Colonic mucosa (tissue), 4 donors: Measurements from ENCODE around the gene ITIH1. TPM values are rescaled to one million over a fixed set of nuclear protein-coding genes. Genes with fewer than 3 reads are reported as not detected.

Experiments
- DNase-seq: peaks from one replicate; pipeline ENCODE4 v3.0.0-alpha.2; 2020
- H3K27ac ChIP-seq: fragments of 200-600 bp; one replicate; pipeline ENCODE4 v1.8.0; 2021
- H3K27me3 ChIP-seq: fragments of 200-600 bp; one replicate; pipeline ENCODE4 v1.8.0; 2021
- H3K36me3 ChIP-seq: fragments of 200-600 bp; one replicate; pipeline ENCODE4 v1.8.0; 2021
- H3K4me1 ChIP-seq: fragments of 200-600 bp; one replicate; pipeline ENCODE4 v1.8.0; 2021; ENCODE audit warnings: mild to moderate bottlenecking
- H3K4me3 ChIP-seq: fragments of 200-600 bp; one replicate; pipeline ENCODE4 v1.8.0; 2021
- H3K9ac ChIP-seq, 2 donors: one replicate each; pipeline ENCODE4 v1.7.0; 2013; ENCODE audit warnings: control low read depth in 2 of 2, low read depth in 2 of 2, low read length in 2 of 2
- H3K9me3 ChIP-seq: fragments of 200-600 bp; one replicate; pipeline ENCODE4 v1.8.0; 2021
- intact Hi-C: fragments of 100-400 bp; cut with DNase I; formaldehyde crosslinking; loops from one replicate; pipeline ENCODE4 v1.14.1; 2022
- total RNA-seq, 2 donors: library from RNA; stranded (reverse); fragmentation: NEBNext Ultra II Directional in 1 of 2; extraction: Animal tissue kit (Norgen Biotek cat#: 25700) in 1 of 2; gene quantifications; one replicate each; pipeline ENCODE4 v1.2.1, GENCODE V29; 2021
- TF ChIP-seq, protein P1 (sequence below): fragments of 200-600 bp; IDR thresholded peaks from one replicate; pipeline ENCODE4 v1.8.0; 2022; ENCODE audit warnings: antibody characterized with exemption, mild to moderate bottlenecking
- donor health status: healthy.
- donor health status: DM: no; HTN: no; CAD: no.
- donor health status: DM: no; HTN: no; CAD: no.

ITIH1 gene
- total RNA-seq, 2 donors from 2014 or later: 0.91 TPM; not detected in 1

GRCh38 chr3:52820736-52821135 is 43.3 kb downstream of the ITIH1 start:
- DNase-seq: no peak
- Histone ChIP-seq H3K4me1 (no peaks in the 10 kb centered on the region), H3K36me3 (no peaks in the 10 kb centered on the region), H3K9me3 (no peaks in the 10 kb centered on the region), H3K9ac (no peak overlapping the region), H3K27me3 (no peaks in the 10 kb centered on the region), H3K4me3 (no peak overlapping the region), H3K27ac (no peak overlapping the region)
- intact Hi-C loops: no loop called here
- TF ChIP-seq, protein P1, sequence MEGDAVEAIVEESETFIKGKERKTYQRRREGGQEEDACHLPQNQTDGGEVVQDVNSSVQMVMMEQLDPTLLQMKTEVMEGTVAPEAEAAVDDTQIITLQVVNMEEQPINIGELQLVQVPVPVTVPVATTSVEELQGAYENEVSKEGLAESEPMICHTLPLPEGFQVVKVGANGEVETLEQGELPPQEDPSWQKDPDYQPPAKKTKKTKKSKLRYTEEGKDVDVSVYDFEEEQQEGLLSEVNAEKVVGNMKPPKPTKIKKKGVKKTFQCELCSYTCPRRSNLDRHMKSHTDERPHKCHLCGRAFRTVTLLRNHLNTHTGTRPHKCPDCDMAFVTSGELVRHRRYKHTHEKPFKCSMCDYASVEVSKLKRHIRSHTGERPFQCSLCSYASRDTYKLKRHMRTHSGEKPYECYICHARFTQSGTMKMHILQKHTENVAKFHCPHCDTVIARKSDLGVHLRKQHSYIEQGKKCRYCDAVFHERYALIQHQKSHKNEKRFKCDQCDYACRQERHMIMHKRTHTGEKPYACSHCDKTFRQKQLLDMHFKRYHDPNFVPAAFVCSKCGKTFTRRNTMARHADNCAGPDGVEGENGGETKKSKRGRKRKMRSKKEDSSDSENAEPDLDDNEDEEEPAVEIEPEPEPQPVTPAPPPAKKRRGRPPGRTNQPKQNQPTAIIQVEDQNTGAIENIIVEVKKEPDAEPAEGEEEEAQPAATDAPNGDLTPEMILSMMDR: peak; percentile 53

GRCh38 chr3:52822363-52822762 is 45.0 kb downstream of the ITIH1 start:
- TF ChIP-seq, protein P1: no peak
- Histone ChIP-seq H3K27ac (no peak overlapping the region), H3K27me3 (no peaks in the 10 kb centered on the region), H3K36me3 (no peaks in the 10 kb centered on the region), H3K9ac (no peak overlapping the region), H3K4me1 (no peaks in the 10 kb centered on the region), H3K9me3 (no peaks in the 10 kb centered on the region), H3K4me3 (no peak overlapping the region)
- DNase-seq: no peak
- intact Hi-C loops: no loop called here

DNA sequence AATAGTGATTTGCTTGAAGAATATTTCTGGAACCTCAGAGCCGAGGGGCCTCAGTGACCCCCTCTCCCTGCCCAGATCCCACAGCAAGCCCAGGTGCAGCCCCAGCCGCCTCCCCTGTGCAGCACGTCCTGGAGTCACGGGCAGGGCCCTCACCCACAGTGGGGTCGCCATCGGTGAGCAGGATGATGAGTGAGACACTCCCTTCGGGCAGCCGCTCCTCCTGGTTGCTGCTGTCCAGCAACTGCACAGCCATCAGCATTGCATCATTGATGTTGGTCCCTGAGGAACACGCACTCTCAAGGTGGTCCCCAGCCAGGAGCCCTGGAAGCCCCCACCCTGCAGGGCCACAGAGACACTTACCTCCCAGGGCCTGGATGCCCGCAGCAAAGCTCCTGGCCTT is 46.6 kb downstream of the ITIH1 start:
- TF ChIP-seq, protein P1: no peak
- H3K27ac ChIP-seq: no peak overlapping the region
- DNase-seq: no peak
- no peak overlapping the region for H3K4me3 ChIP-seq
- no peaks in the 10 kb centered on the region for H3K9me3 ChIP-seq
- no peaks in the 10 kb centered on the region for H3K36me3 ChIP-seq
- H3K9ac ChIP-seq: no peak overlapping the region
- H3K27me3 ChIP-seq: no peaks in the 10 kb centered on the region
- intact Hi-C loops: no loop called here
- H3K4me1 ChIP-seq: no peaks in the 10 kb centered on the region

GRCh38 chr3:52827441-52827840 is 50.0 kb downstream of the ITIH1 start:
- no peaks in the 10 kb centered on the region for H3K9me3 ChIP-seq
- DNase-seq: no peak
- no peaks in the 10 kb centered on the region for H3K27me3 ChIP-seq
- H3K36me3 ChIP-seq: no peaks in the 10 kb centered on the region
- no peak overlapping the region for H3K4me3 ChIP-seq
- no peak overlapping the region for H3K9ac ChIP-seq
- H3K27ac ChIP-seq: no peak overlapping the region
- intact Hi-C loops: no loop called here
- H3K4me1 ChIP-seq: no peaks in the 10 kb centered on the region
- TF ChIP-seq, protein P1: no peak

DNA sequence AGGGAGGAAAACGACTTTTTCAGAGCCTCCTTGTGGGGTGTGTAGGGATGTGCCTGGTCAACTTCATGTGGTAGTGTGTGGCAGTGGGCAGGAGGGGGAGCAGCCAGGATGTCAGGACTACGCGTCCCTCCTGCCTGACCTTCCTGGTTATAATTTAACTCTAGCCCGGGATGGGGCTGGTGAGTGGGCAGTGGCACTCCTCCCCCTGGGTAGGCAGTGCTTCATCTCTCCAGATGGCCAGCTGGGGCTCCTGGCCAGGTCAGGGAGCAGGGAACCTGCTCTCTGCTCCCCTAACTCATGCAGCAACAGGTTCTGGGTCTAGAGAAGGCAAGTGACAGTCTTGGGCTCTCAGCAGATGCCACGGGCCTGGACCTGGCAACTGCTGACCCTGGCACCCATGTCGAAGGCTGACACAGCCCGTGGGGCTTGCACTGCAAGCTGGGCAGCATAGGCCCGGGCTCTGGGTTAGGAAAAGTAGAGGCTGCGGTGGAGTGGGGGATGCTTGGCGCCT is 50.5 kb downstream of the ITIH1 start:
- no peak for DNase-seq
- H3K9ac ChIP-seq: no peak overlapping the region
- TF ChIP-seq, protein P1: no peak
- H3K36me3 ChIP-seq: no peaks in the 10 kb centered on the region
- no peak overlapping the region for H3K4me3 ChIP-seq
- no peaks in the 10 kb centered on the region for H3K27me3 ChIP-seq
- H3K27ac ChIP-seq: no peak overlapping the region
- intact Hi-C loops: no loop called here
- H3K4me1 ChIP-seq: no peaks in the 10 kb centered on the region
- no peaks in the 10 kb centered on the region for H3K9me3 ChIP-seq
